Neural progenitor cell (in vitro differentiated cells): ENCODE measurements around the gene PLTP.

Experiments
- EZH2 ChIP-seq: fragments of 200-600 bp; sonication (generic); IDR thresholded peaks from 2 replicates; pipeline ENCODE4 v1.6.1; 2017; ENCODE audit warnings: antibody characterized with exemption, mild to moderate bottlenecking, moderate library complexity
- TF ChIP-seq, protein P1 (sequence below): fragments of 200-600 bp; sonication (generic); IDR thresholded peaks from 2 replicates; pipeline ENCODE4 v1.5.1; 2017; ENCODE audit warnings: antibody characterized with exemption, mild to moderate bottlenecking

DNA sequence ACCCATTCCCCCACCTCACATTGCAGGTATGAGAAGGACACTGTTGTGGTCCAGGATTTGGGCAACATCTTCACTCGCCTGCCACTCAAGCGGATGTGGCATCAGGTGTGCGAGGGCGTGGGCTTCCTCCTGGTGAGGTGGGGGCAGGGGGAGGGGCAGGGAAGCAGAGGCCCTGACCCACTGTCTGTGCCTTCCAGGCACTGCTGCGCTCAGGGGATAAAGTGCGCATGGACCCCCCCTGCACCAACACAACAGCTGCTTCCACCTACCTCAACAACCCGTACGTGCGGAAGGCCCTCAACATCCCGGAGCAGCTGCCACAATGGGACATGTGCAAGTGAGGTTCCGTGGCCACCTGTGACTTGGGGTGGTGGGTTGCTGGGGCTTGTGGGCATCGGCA, 17.2 kb downstream of the PLTP start:
- TF ChIP-seq, protein P1, sequence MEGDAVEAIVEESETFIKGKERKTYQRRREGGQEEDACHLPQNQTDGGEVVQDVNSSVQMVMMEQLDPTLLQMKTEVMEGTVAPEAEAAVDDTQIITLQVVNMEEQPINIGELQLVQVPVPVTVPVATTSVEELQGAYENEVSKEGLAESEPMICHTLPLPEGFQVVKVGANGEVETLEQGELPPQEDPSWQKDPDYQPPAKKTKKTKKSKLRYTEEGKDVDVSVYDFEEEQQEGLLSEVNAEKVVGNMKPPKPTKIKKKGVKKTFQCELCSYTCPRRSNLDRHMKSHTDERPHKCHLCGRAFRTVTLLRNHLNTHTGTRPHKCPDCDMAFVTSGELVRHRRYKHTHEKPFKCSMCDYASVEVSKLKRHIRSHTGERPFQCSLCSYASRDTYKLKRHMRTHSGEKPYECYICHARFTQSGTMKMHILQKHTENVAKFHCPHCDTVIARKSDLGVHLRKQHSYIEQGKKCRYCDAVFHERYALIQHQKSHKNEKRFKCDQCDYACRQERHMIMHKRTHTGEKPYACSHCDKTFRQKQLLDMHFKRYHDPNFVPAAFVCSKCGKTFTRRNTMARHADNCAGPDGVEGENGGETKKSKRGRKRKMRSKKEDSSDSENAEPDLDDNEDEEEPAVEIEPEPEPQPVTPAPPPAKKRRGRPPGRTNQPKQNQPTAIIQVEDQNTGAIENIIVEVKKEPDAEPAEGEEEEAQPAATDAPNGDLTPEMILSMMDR = no peak
- TF ChIP-seq EZH2 = no peak
